GM18505 (cell line): Measurements from ENCODE around the gene ATRNL1.
A peak's percentile ranks its signal among the peaks of the same experiment; 100 is the strongest.

Source experiments
- ATAC-seq: cut with Tn5 transposase; IDR thresholded peaks from one replicate; pipeline ENCODE4 v1.9.1; 2021; ENCODE audit not compliant: unreplicated experiment
- POLR2A ChIP-seq: IDR thresholded peaks from 4 replicates; pipeline ENCODE4 v1.6.1; 2011; ENCODE audit warnings: borderline replicate concordance; ENCODE audit not compliant: insufficient read depth, insufficient read length; ENCODE audit errors: extremely low read depth

The ATRNL1 gene, protein sequence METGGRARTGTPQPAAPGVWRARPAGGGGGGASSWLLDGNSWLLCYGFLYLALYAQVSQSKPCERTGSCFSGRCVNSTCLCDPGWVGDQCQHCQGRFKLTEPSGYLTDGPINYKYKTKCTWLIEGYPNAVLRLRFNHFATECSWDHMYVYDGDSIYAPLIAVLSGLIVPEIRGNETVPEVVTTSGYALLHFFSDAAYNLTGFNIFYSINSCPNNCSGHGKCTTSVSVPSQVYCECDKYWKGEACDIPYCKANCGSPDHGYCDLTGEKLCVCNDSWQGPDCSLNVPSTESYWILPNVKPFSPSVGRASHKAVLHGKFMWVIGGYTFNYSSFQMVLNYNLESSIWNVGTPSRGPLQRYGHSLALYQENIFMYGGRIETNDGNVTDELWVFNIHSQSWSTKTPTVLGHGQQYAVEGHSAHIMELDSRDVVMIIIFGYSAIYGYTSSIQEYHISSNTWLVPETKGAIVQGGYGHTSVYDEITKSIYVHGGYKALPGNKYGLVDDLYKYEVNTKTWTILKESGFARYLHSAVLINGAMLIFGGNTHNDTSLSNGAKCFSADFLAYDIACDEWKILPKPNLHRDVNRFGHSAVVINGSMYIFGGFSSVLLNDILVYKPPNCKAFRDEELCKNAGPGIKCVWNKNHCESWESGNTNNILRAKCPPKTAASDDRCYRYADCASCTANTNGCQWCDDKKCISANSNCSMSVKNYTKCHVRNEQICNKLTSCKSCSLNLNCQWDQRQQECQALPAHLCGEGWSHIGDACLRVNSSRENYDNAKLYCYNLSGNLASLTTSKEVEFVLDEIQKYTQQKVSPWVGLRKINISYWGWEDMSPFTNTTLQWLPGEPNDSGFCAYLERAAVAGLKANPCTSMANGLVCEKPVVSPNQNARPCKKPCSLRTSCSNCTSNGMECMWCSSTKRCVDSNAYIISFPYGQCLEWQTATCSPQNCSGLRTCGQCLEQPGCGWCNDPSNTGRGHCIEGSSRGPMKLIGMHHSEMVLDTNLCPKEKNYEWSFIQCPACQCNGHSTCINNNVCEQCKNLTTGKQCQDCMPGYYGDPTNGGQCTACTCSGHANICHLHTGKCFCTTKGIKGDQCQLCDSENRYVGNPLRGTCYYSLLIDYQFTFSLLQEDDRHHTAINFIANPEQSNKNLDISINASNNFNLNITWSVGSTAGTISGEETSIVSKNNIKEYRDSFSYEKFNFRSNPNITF (N-terminal part only)

DNA sequence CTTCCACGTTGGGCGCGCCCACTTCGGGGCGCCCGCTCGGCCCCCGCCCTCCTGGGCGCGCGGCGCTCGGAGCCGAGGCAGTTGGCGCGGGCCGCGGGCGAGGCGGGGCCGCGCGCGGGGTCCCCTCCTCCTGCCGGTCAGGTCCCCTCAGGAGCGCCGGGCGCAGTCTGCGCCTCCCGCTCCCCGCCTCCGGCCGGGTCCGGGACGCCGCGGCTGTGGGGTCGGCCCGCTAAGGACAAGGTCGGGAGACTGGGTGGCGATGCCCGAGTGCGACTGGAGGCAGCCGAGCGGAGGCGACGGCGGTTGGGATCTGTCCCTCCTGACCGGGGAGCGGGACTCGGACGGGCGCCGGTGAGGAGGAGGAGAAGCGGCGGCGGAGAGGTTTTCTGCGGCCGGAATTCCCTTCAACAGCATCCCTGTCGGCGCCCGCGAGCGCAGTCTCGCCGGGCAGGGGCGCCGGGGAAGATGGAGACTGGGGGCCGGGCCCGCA, at the start of gene ATRNL1:
Gene ATRNL1, plus strand, starts transcription at position 80 of the 490 bp plus-strand sequence. Its CDS starts 386 bp downstream, at position 466.
- ATAC-seq = peak; percentile 76
- TF ChIP-seq POLR2A = no peak

DNA sequence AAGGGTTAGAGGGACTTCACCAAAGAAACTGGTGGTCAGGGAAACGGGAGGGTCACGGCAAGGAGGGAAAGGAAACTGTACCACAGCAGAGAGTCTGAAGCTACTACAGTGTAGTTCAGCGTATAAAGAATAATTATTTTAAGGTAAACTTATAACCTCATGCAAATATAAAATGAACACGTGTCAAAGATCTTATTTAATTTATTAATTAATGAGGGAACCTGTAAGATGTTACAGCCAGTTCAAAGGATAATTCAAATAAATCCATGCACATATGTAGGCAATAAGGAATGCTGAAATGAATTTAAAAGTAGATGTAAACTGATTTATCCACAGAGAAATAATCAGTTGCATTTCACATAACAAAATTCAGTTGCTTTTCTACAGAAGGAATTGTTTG, 49.4 kb upstream of the ATRNL1 start:
- no peak for ATAC-seq
- TF ChIP-seq POLR2A = no peak

DNA sequence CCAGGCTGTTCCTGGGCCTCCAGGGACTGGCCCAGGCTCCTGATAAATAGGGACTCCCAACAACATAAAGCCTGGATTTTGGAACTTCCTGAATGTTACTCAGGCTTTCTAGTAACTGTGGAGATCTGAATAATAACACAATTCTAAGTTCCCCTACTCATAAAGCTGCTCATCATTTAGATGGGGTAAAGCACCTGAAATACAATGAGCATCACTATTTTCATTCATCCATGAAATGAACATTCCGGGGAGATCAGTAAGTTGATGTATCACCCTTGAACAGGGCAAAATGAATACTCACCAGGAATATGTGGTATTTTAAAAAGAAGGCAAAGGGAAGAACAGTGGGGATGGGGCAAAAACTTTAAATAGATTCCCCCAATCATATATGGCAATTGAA, 48.3 kb upstream of the ATRNL1 start:
- ATAC-seq = no peak
- TF ChIP-seq POLR2A = no peak

DNA sequence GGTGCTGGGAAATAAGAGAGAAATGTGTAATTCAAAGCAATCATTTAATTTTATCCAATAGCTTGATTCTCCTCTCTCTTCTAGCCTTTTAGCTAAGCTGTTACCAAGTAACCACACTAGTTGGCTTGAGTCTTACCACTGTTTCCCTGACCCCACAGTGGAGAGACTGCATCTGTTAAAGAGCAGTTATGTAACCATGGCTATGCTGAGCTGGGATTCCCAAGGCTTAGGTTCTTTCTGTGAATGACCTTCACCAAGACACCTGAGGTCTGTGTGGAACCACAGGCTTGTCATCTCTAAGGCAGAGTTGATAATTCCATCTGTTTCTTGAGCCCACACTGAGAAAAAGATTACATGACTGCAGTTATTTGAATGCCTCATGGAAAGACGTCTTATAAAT, 47.7 kb upstream of the ATRNL1 start:
- ATAC-seq = no peak
- no peak for TF ChIP-seq POLR2A

DNA sequence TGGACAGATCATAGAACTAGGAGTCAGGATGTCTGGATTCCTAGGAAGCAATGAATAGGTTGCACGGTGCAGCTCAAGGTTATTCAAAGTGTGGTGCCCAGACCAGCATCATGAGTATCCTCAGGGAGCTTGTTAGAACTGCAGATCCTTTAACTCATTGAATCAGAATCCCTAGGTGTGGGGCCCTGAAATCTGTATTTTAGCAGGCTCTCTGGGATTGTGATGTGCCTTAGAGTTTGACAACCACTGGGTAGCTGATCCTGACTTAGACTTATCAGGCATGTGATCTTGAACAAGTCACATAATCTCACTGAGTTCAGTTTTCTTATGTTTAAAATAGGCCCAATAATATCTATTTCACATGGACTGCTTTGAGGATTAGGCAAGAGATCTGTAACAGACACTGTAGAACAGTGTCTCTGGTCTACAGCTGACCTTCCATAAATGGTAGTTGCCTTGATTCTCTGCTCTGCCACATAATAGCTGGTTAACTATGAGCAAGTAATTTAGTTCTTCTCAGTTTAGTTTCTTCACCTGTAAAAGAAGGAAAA, 46.4 kb upstream of the ATRNL1 start:
- ATAC-seq = no peak
- no peak for TF ChIP-seq POLR2A

DNA sequence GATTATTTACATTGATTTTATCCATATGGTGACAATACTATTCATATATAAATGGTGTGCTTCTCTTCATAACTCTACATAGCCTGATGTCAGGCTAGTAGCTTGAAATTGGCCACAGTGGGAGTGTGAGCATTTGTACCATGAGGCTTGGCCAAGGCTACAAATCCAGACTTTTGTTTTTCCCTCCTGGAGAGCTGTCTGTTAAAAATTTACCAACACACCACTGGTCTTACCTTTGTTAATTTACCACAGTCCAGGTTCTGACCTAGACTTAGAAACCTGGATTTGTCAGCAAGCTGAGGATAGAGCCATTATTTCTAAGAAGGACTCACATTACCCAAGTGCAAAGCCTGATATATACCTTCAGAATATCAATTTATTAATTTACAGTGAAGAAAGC, 45.5 kb upstream of the ATRNL1 start:
- ATAC-seq = no peak
- TF ChIP-seq POLR2A = no peak

DNA sequence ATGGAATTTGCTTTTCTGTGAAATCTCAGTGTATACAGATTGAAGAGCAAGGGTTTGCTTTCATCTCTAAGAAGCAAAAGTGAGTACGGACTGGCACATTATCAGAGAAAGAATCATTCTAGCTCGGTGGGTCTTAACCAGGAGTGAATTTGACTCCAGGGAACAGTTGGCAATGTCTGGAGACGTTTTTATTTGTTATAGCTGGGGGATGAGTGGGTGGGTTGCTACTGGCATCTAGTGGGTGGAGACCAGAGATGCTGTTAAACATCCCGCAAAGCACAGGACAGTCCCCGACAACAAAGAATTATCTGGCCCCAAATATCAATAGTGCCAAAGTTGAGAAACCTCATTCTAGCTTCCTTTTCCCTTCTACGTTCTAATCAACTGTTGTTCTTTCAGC, 43.8 kb upstream of the ATRNL1 start:
- ATAC-seq = no peak
- TF ChIP-seq POLR2A = no peak

DNA sequence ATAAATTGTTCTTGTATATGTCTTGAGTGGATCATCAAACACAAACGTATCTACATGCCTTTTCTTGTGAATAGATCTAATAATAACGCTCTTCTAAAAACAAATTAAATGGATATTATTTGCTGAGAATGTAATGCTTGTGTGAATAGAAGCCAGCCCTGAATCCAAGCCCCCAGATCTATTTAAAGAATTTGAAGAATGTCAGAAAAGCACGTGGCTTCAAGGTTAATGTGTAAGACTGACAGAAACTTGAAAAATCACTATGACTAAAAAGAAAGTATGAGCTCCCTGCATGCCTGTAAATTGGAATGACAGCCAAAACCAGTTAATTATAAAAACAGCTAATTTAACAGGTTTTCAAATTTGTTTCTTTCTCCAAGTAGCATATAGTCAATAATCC, 43.2 kb upstream of the ATRNL1 start:
- no peak for ATAC-seq
- no peak for TF ChIP-seq POLR2A

DNA sequence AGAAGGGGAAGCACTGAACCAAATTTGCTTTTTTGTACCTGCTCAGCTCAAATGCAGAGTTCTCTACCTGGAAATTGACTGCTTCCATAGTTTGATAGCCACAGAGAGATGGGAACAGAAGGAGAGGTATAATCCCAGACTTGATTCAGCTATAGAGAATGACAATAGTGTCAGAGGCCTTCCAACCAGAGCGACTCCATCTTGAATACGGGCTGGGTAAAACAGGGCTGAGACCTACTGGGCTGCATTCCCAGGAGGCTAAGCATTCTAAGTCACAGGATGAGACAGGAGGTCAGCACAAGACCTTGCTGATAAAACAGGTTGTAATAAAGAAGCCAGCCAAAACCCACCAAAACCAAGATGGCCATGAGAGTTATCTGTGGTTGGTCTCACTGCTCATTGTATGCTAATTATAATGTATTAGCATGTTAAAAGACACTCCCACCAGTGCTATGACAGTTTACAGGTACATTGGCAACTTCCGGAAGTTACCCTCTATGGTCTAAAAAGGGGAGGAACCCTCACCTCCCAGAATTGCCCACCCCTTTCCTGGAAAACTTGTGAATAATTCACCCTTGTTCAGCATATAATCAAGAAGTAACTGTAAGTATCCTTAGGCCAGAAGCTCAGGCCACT, 42.7 kb upstream of the ATRNL1 start:
- TF ChIP-seq POLR2A = no peak
- ATAC-seq = no peak

DNA sequence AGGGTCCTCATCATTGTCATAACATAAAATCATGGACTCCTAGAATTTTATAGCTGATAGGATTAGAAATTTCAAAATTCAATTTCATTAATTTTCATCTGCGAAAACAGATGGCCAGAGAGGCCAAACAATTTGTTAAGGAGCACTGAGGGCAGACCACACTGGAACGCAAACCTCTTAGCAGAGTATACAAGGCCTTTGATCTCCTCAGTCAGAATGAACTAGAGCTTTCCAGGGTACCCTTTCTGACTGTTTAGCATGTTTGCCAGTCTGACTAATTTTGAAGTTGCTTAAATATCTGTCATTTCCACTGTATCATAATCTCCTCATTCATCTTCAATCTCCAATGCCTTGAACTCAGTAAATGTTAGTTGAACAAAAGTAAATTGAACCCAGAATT, 41.9 kb upstream of the ATRNL1 start:
- no peak for TF ChIP-seq POLR2A
- ATAC-seq = no peak

DNA sequence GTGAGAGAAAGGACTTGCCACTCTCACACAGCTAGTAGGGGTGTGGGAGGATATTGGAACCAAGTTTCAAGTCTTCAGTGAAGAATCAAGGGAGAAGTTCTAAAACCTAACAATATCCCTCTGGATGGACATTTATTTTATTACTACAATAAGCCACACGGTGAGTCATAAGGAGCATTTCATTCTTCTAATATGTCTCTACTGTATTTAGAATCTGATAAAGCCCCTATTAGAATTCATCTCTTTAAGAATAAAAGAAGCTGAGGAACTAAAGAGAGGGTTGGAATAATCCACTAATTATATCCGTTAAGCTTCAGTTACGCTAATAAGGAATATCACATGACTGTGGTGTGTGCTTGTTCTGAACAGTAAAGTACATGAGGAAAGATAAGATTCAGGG, 40.9 kb upstream of the ATRNL1 start:
- ATAC-seq = no peak
- TF ChIP-seq POLR2A = no peak

DNA sequence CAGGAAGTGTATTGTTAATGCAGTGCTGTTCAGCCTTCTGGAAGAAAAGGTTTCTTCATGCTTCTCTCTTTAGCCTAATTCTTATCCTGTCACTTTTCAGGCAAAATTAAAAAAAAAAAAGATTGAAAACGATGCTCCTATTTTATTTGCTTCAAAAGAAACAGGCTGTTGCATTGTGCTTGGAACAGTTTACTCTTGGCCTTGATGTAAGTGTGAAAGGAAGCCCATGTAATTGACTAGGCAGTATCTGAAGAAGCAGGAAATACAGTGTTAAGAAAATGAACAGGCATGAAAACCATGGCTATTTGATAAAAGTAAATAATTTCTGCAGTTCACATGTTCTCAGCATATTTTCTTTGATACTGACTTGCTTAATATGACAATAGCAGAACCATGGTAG, 40.4 kb upstream of the ATRNL1 start:
- ATAC-seq = no peak
- no peak for TF ChIP-seq POLR2A
